HepG2 (cell line): ENCODE results near the gene CGA.

Experiments
- CTCF ChIP-seq: sonication (generic); formaldehyde crosslinking; IDR thresholded peaks from 2 replicates; pipeline ENCODE4 v1.5.0; 2020; ENCODE audit warnings: mild to moderate bottlenecking, missing genetic modification reagents, moderate library complexity
- GABPA ChIP-seq, 2 experiments: IDR thresholded peaks; 2 replicates each; pipeline ENCODE4 v1.6.1; 2011 to 2016; ENCODE audit warnings: low read depth in 2 of 2, low read length in 1 of 2, missing biosample characterization in 1 of 2, missing genetic modification characterization in 1 of 2
- NR2F1 ChIP-seq, 2 experiments: fragments of 450-650 bp in 1 of 2; formaldehyde crosslinking in 1 of 2; IDR thresholded peaks; 2 replicates each; pipeline versions ENCODE4 v1.5.0 to v1.6.1; 2016 to 2020; ENCODE audit warnings: mild to moderate bottlenecking in 1 of 2, missing compliant biosample characterization in 1 of 2, missing genetic modification reagents in 1 of 2, moderate library complexity in 1 of 2
- NR2F2 ChIP-seq: IDR thresholded peaks from 2 replicates; pipeline ENCODE4 v1.6.1; 2012; ENCODE audit warnings: low read depth, inconsistent platforms, borderline replicate concordance
- POLR2A ChIP-seq, 2 experiments: IDR thresholded peaks; 2 replicates each; pipeline ENCODE4 v1.6.1; 2011; ENCODE audit warnings: low read depth in 2 of 2, low read length in 2 of 2, mild to moderate bottlenecking in 1 of 2, moderate library complexity in 1 of 2; ENCODE audit not compliant: insufficient read depth in 1 of 2
- TFAP4 ChIP-seq: sonication (generic); IDR thresholded peaks from 2 replicates; pipeline ENCODE4 v1.6.1; 2016; ENCODE audit warnings: low read depth, borderline replicate concordance
- YY1 ChIP-seq: IDR thresholded peaks from 2 replicates; pipeline ENCODE4 v1.6.1; 2011; ENCODE audit warnings: low read length, low read depth, moderate library complexity, mild to moderate bottlenecking; ENCODE audit not compliant: insufficient read depth, insufficient replicate concordance
- ZBTB33 ChIP-seq: sonication (generic); formaldehyde crosslinking; IDR thresholded peaks from 2 replicates; pipeline ENCODE4 v1.4.0; 2020; ENCODE audit warnings: missing genetic modification reagents
- ZBTB37 ChIP-seq: sonication (generic); formaldehyde crosslinking; IDR thresholded peaks from 2 replicates; pipeline ENCODE4 v1.4.0; 2020; ENCODE audit warnings: mild to moderate bottlenecking, missing genetic modification reagents
- ZNF354B ChIP-seq: sonication (generic); formaldehyde crosslinking; IDR thresholded peaks from 2 replicates; pipeline ENCODE4 v1.8.0; 2022; ENCODE audit warnings: mild to moderate bottlenecking, missing genetic modification reagents

- TF ChIP-seq TFAP4: no peak
- no peak for TF ChIP-seq NR2F2
- no peak for TF ChIP-seq YY1
- no peak for TF ChIP-seq ZNF354B (CRISPR knock-in tag)
- no peak for TF ChIP-seq GABPA (IDR thresholded peaks at IDR 0.05; ENCODE audit: low read depth, low read length)
- no peak for TF ChIP-seq GABPA (CRISPR knock-in tag; IDR thresholded peaks at IDR 0.05; ENCODE audit: low read depth)
- TF ChIP-seq ZBTB33: no peak
- no peak for TF ChIP-seq CTCF (CRISPR knock-in tag)
- no peak for TF ChIP-seq NR2F1 (CRISPR knock-in tag; IDR thresholded peaks at IDR 0.05)
- TF ChIP-seq ZBTB37 (CRISPR knock-in tag): no peak
- no peak for TF ChIP-seq POLR2A (IDR thresholded peaks at IDR 0.05; ENCODE audit: insufficient read depth in 1 of 2, low read depth in 2 of 2, low read length in 2 of 2)
These were observed 26.1 kb downstream of the CGA start for GRCh38 chr6:87068795-87069194.
